ENCODE data around the gene SLC28A2. TPM values are rescaled to one million over a fixed set of nuclear protein-coding genes. Genes with fewer than 3 reads are reported as not detected.
"Not testable (repeated sequence)": the region's sequence is repeated elsewhere in the genome, so short reads cannot be mapped to it uniquely, and the experiment has no call there.

SLC28A2 gene
- total RNA-seq, 1 donor: not detected

DNA sequence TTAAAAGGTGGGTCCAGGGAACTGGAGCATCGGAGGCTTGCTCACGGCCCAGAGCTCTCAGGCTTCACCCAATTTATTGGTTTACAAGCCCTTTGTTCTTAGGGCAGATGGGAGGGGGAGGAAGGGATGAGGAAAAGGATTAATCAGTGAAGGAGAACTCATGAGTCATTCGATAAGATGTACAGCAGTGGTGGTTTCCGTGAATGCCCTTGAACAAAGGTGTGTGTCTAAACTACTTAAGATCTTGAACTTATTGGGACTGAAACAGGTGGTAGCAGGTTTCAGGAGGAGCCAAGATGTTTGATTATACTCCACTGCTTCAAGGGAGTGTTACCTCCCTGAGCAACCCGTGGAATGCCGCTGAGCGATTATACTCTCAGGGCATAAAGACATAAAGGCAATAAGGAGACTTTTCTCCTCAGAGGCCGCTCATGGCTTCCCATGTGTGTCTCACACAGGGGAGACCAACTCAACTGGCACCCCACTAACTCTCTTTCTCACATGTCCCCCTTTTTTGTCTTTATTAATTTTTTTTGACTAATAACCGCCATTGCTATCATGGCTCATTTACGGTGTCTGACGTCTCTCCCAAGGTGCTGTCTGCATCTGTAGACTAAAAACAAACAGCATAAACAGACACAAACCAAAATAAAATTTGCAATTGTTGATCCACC is 17.3 kb upstream of the SLC28A2 start:
- H2AFZ ChIP-seq (ENCODE audit: low read length): no peak overlapping the region
- H3K36me3 ChIP-seq (ENCODE audit: insufficient read depth, low read length): no peaks in the 10 kb centered on the region
- H3K27me3 ChIP-seq (ENCODE audit: insufficient read depth, low read length): no peaks in the 10 kb centered on the region
- H4K20me1 ChIP-seq (ENCODE audit: insufficient read depth, low read length): no peaks in the 10 kb centered on the region
- no peaks in the 10 kb centered on the region for H3K4me1 ChIP-seq (ENCODE audit: insufficient read depth, low read length)
- TF ChIP-seq, protein P1, sequence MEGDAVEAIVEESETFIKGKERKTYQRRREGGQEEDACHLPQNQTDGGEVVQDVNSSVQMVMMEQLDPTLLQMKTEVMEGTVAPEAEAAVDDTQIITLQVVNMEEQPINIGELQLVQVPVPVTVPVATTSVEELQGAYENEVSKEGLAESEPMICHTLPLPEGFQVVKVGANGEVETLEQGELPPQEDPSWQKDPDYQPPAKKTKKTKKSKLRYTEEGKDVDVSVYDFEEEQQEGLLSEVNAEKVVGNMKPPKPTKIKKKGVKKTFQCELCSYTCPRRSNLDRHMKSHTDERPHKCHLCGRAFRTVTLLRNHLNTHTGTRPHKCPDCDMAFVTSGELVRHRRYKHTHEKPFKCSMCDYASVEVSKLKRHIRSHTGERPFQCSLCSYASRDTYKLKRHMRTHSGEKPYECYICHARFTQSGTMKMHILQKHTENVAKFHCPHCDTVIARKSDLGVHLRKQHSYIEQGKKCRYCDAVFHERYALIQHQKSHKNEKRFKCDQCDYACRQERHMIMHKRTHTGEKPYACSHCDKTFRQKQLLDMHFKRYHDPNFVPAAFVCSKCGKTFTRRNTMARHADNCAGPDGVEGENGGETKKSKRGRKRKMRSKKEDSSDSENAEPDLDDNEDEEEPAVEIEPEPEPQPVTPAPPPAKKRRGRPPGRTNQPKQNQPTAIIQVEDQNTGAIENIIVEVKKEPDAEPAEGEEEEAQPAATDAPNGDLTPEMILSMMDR (IDR thresholded peaks at IDR 0.05; ENCODE audit: extremely low read depth, low read depth, low read length): no peak
- H3K9me3 ChIP-seq (ENCODE audit: low read depth, low read length): no peaks in the 10 kb centered on the region
- H3K4me2 ChIP-seq (ENCODE audit: insufficient read depth, low read length): no peak overlapping the region
- DNase-seq (ENCODE audit: insufficient read length, low spot score, missing footprints): no peak
- H3K79me2 ChIP-seq (ENCODE audit: insufficient read depth, low read length): no peaks in the 10 kb centered on the region
- H3K4me3 ChIP-seq (ENCODE audit: insufficient read depth, low read length): no peak overlapping the region
- H3K27ac ChIP-seq (ENCODE audit: low read depth, low read length): no peak overlapping the region

DNA sequence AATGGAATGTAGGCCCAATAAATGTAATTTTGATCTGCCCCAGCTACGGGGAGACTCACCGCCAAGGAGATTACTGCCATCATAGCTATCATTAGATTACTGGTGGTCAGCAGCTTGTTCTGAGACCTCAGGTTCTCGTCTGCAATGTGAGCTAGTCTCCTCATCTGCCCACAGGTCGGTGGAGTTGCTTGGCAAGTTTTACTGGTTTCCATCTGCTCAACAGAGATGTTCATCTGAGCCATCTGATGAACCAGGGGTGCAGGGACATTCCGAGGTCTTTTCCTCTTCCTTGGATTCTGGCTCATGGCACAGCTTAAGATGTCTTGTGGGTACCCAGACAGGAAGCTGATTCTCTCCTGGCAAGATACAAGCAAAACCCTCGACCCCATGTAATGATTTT is 15.2 kb upstream of the SLC28A2 start:
- H3K4me3 ChIP-seq (ENCODE audit: insufficient read depth, low read length); H4K20me1 ChIP-seq (ENCODE audit: insufficient read depth, low read length); H3K9me3 ChIP-seq (ENCODE audit: low read depth, low read length); H3K79me2 ChIP-seq (ENCODE audit: insufficient read depth, low read length); H2AFZ ChIP-seq (ENCODE audit: low read length); H3K27ac ChIP-seq (ENCODE audit: low read depth, low read length); H3K4me2 ChIP-seq (ENCODE audit: insufficient read depth, low read length); H3K4me1 ChIP-seq (ENCODE audit: insufficient read depth, low read length); DNase-seq (ENCODE audit: insufficient read length, low spot score, missing footprints); H3K27me3 ChIP-seq (ENCODE audit: insufficient read depth, low read length); H3K36me3 ChIP-seq (ENCODE audit: insufficient read depth, low read length): not testable (repeated sequence)

- no peaks in the 10 kb centered on the region for H3K27me3 ChIP-seq (ENCODE audit: insufficient read depth, low read length)
- TF ChIP-seq, protein P1 (IDR thresholded peaks at IDR 0.05; ENCODE audit: extremely low read depth, low read depth, low read length): no peak
- no peak overlapping the region for H2AFZ ChIP-seq (ENCODE audit: low read length)
- no peaks in the 10 kb centered on the region for H3K79me2 ChIP-seq (ENCODE audit: insufficient read depth, low read length)
- H3K4me1 ChIP-seq (ENCODE audit: insufficient read depth, low read length): no peaks in the 10 kb centered on the region
- no peak for DNase-seq (ENCODE audit: insufficient read length, low spot score, missing footprints)
- no peak overlapping the region for H3K27ac ChIP-seq (ENCODE audit: low read depth, low read length)
- H4K20me1 ChIP-seq (ENCODE audit: insufficient read depth, low read length): no peaks in the 10 kb centered on the region
- no peak overlapping the region for H3K4me2 ChIP-seq (ENCODE audit: insufficient read depth, low read length)
- H3K4me3 ChIP-seq (ENCODE audit: insufficient read depth, low read length): no peak overlapping the region
- peaks cover 15% of the 10 kb centered on the region for H3K9me3 ChIP-seq (ENCODE audit: low read depth, low read length)
- no peaks in the 10 kb centered on the region for H3K36me3 ChIP-seq (ENCODE audit: insufficient read depth, low read length)
Observed at GRCh38 chr15:45242289-45242688, 9.7 kb upstream of the SLC28A2 start.

DNA sequence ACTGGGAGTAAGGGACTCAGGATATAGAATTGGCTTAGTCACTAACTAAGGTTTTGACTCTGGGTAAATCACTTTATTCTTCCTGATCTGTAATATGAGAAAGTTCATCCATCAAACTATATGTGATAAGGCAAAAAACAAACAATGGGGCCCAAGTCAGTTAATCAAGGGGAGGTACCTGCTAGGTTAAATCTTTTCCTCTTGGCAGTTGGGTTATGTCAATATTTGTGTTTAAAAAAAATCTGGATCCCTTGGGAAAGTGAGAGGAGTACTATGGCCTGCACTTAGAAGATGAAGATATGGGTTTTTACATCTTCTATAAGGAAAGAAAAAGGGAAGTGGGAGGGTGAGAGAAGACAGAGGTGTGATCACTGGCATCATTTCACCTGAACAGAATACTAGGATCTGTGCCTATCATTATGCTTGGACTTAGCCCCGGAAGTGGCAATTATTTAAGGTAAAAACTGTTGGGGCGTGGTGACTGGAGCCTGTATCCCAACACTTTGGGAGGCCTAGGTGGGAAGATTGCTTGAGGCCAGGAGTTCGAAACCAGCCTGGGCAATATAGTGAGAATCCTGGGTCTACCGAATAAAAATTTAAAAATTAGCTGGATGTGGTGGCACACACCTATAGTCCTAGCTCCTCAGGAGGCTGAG is 2.8 kb upstream of the SLC28A2 start:
- Histone ChIP-seq H3K27me3 (ENCODE audit: insufficient read depth, low read length) (no peaks in the 10 kb centered on the region), H3K4me3 (ENCODE audit: insufficient read depth, low read length) (no peak overlapping the region), H4K20me1 (ENCODE audit: insufficient read depth, low read length) (no peaks in the 10 kb centered on the region), H3K79me2 (ENCODE audit: insufficient read depth, low read length) (no peaks in the 10 kb centered on the region), H3K9me3 (ENCODE audit: low read depth, low read length) (peaks cover under 1% of the 10 kb centered on the region), H3K27ac (ENCODE audit: low read depth, low read length) (no peak overlapping the region), H3K36me3 (ENCODE audit: insufficient read depth, low read length) (no peaks in the 10 kb centered on the region), H2AFZ (ENCODE audit: low read length) (no peak overlapping the region), H3K4me2 (ENCODE audit: insufficient read depth, low read length) (no peak overlapping the region), H3K4me1 (ENCODE audit: insufficient read depth, low read length) (no peaks in the 10 kb centered on the region)
- TF ChIP-seq, protein P1 (IDR thresholded peaks at IDR 0.05; ENCODE audit: extremely low read depth, low read depth, low read length): no peak
- no peak for DNase-seq (ENCODE audit: insufficient read length, low spot score, missing footprints)
